SK-N-SH (cell line): ENCODE measurements around the gene ACYP2. TPM values are rescaled to one million over a fixed set of nuclear protein-coding genes. Genes with fewer than 3 reads are reported as not detected.

Source experiments
- CTCF ChIA-PET: fragments of 300-600, 350-600 bp; formaldehyde crosslinking; extraction: SDS; loops from one replicate; lab custom pipeline; 2021; lab: Yijun Ruan, JAX
- POLR2A ChIA-PET: fragments of 350-600 bp; sonication (Branson Sonifier 250); formaldehyde crosslinking; extraction: SDS; loops from one replicate; lab custom pipeline; 2020; ENCODE audit warnings: antibody characterized with exemption, inconsistent platforms; lab: Yijun Ruan, JAX
- DNase-seq: peaks from one replicate; pipeline ENCODE4 v3.0.0; 2012
- H2AFZ ChIP-seq: fragments of 200-600 bp; sonication (generic); 2 replicates; pipeline ENCODE4 v1.8.1; 2016; ENCODE audit warnings: antibody characterized with exemption, mild to moderate bottlenecking, low read depth
- H3F3A ChIP-seq: fragments of 200-600 bp; sonication (generic); replicated peaks from 2 replicates; pipeline ENCODE3; 2016; ENCODE audit warnings: antibody characterized with exemption, mild to moderate bottlenecking; ENCODE audit not compliant: insufficient read depth
- H3K27ac ChIP-seq, 2 experiments: fragments of 200-500 bp in 1 of 2; fragments of 200-600 bp in 1 of 2; sonication (Bioruptor generic) in 1 of 2; sonication (generic), shearing (Covaris generic) in 1 of 2; 2 replicates each; pipeline versions ENCODE4 v1.5.1 to v1.6.1; 2014 to 2016; ENCODE audit warnings: low read depth in 2 of 2, inconsistent platforms in 1 of 2, low read length in 1 of 2, mild to moderate bottlenecking in 1 of 2, mixed read lengths in 1 of 2
- H3K27me3 ChIP-seq: fragments of 200-600 bp; sonication (generic), shearing (Covaris generic); 2 replicates; pipeline ENCODE4 v1.6.1; 2016; ENCODE audit warnings: mixed run types; ENCODE audit not compliant: insufficient read depth
- H3K36me3 ChIP-seq, 2 experiments: fragments of 200-500 bp in 1 of 2; fragments of 200-600 bp in 1 of 2; sonication (Bioruptor generic) in 1 of 2; sonication (generic) in 1 of 2; replicated peaks in 1 of 2; 2 replicates each; pipeline versions ENCODE3 to v1.5.1; 2014 to 2016; ENCODE audit warnings: low read length in 1 of 2, mild to moderate bottlenecking in 1 of 2; ENCODE audit not compliant: insufficient read depth in 2 of 2, control insufficient read depth in 1 of 2
- H3K4me1 ChIP-seq, 2 experiments: fragments of 200-500 bp in 1 of 2; fragments of 200-600 bp in 1 of 2; sonication (Bioruptor generic) in 1 of 2; sonication (generic), shearing (Covaris generic) in 1 of 2; 2 replicates each; pipeline versions ENCODE4 v1.5.1 to v1.6.1; 2014 to 2016; ENCODE audit warnings: low read depth in 1 of 2, low read length in 1 of 2, mixed run types in 1 of 2; ENCODE audit not compliant: insufficient read depth in 2 of 2, control insufficient read depth in 1 of 2
- H3K4me2 ChIP-seq: fragments of 200-600 bp; sonication (generic), shearing (Covaris generic); 2 replicates; pipeline ENCODE4 v1.6.1; 2017; ENCODE audit warnings: mixed run types
- H3K4me3 ChIP-seq, 2 experiments: fragments of 200-500 bp in 1 of 2; fragments of 200-600 bp in 1 of 2; sonication (Bioruptor generic) in 1 of 2; sonication (generic), shearing (Covaris generic) in 1 of 2; 2 replicates each; pipeline versions ENCODE4 v1.5.1 to v1.8.1; 2014 to 2016; ENCODE audit warnings: low read depth in 2 of 2, inconsistent platforms in 1 of 2, low read length in 1 of 2, mild to moderate bottlenecking in 1 of 2, mixed read lengths in 1 of 2, moderate library complexity in 1 of 2
- H3K79me2 ChIP-seq: fragments of 200-600 bp; sonication (generic); 2 replicates; pipeline ENCODE4 v1.8.1; 2017; ENCODE audit warnings: mild to moderate bottlenecking; ENCODE audit not compliant: insufficient read depth
- H3K9ac ChIP-seq: fragments of 200-600 bp; sonication (generic); 2 replicates; pipeline ENCODE4 v1.6.1; 2017; ENCODE audit warnings: mixed run types
- H3K9me2 ChIP-seq: fragments of 200-600 bp; sonication (generic); 2 replicates; pipeline ENCODE4 v1.6.1; 2017; ENCODE audit warnings: mixed run types
- H3K9me3 ChIP-seq: fragments of 200-600 bp; sonication (generic); 2 replicates; pipeline ENCODE4 v1.6.1; 2017; ENCODE audit warnings: mixed run types, mild to moderate bottlenecking, moderate library complexity
- H4K20me1 ChIP-seq: fragments of 200-600 bp; sonication (generic); 2 replicates; pipeline ENCODE4 v1.6.1; 2017; ENCODE audit warnings: mild to moderate bottlenecking, mixed run types; ENCODE audit not compliant: insufficient read depth
- CTCF ChIP-seq: fragments of 200-600 bp; sonication (generic); IDR thresholded peaks from 2 replicates; pipeline ENCODE4 v1.6.1; 2017; ENCODE audit warnings: antibody characterized with exemption, mild to moderate bottlenecking, moderate library complexity
- ELF1 ChIP-seq: IDR thresholded peaks from 2 replicates; pipeline ENCODE4 v1.4.0; 2012
- EZH2phosphoT487 ChIP-seq: fragments of 200-600 bp; sonication (generic); IDR thresholded peaks from 2 replicates; pipeline ENCODE4 v1.6.1; 2017; ENCODE audit warnings: low read depth, mixed run types, mild to moderate bottlenecking, antibody characterized with exemption, moderate library complexity, borderline replicate concordance
- FOXJ3 ChIP-seq: sonication (generic); formaldehyde crosslinking; IDR thresholded peaks from 2 replicates; pipeline ENCODE4 v1.5.1; 2020; ENCODE audit warnings: mild to moderate bottlenecking, missing genetic modification reagents
- FOXM1 ChIP-seq: IDR thresholded peaks from 2 replicates; pipeline ENCODE4 v1.4.0; 2012; ENCODE audit warnings: low read depth, mild to moderate bottlenecking
- JUND ChIP-seq: IDR thresholded peaks from 2 replicates; pipeline ENCODE4 v1.4.0; 2012
- MAX ChIP-seq: IDR thresholded peaks from 2 replicates; pipeline ENCODE4 v1.4.0; 2012; ENCODE audit warnings: low read depth
- MXI1 ChIP-seq: IDR thresholded peaks from 2 replicates; pipeline ENCODE4 v1.6.1; 2012; ENCODE audit warnings: mild to moderate bottlenecking, low read depth, low read length, improper control_type of control experiment
- NFIC ChIP-seq: IDR thresholded peaks from 2 replicates; pipeline ENCODE4 v1.4.0; 2012; ENCODE audit warnings: borderline replicate concordance
- NRF1 ChIP-seq: IDR thresholded peaks from 2 replicates; pipeline ENCODE4 v1.6.1; 2012; ENCODE audit warnings: low read depth, mild to moderate bottlenecking, low read length
- SMC3 ChIP-seq: IDR thresholded peaks from 2 replicates; pipeline ENCODE4 v1.6.1; 2012; ENCODE audit warnings: low read depth, low read length, improper control_type of control experiment
- USF1 ChIP-seq: IDR thresholded peaks from 2 replicates; pipeline ENCODE4 v1.4.0; 2012; ENCODE audit warnings: low read depth, borderline replicate concordance
- USF2 ChIP-seq: fragments of 150-350 bp; IDR thresholded peaks from 2 replicates; pipeline ENCODE4 v1.6.1; 2017; ENCODE audit warnings: antibody characterized with exemption, low read length, low read depth, borderline replicate concordance
- ZBTB33 ChIP-seq: IDR thresholded peaks from 2 replicates; pipeline ENCODE4 v1.4.0; 2012; ENCODE audit warnings: low read depth, borderline replicate concordance
- WGBS: methylation state at CpG from one replicate; pipeline ENCODE4 v1.1.6; 2017; ENCODE audit warnings: low lambda C conversion rate; 5-methylcytosine and 5-hydroxymethylcytosine counted together
- polyA plus RNA-seq, 3 experiments: library from polyadenylated mRNA; depleted of rRNA; stranded (reverse); fragments of >200 nt; gene quantifications; 2 replicates each; pipeline ENCODE4 v1.2.3, GENCODE V29; 2012

The ACYP2 gene
- polyA plus RNA-seq, 1 of the 3 experiments (the other 2 are of a cell fraction): 8.8 TPM

GRCh38 chr2:54267577-54267976 is 152.2 kb downstream of the ACYP2 start:
- POLR2A ChIA-PET: no interaction called here

More at GRCh38 chr2:54267577-54267976, 152.2 kb downstream of the ACYP2 start:
- Histone ChIP-seq H3K4me3 (no peak overlapping the region), H3K4me1 (no peaks in the 10 kb centered on the region; a peak in 1 of 4 replicates), H2AFZ (no peak overlapping the region), H3K27ac (no peak overlapping the region), H3F3A (no peaks in the 10 kb centered on the region), H3K9me2 (no peaks in the 10 kb centered on the region), H3K79me2 (no peaks in the 10 kb centered on the region), H4K20me1 (no peaks in the 10 kb centered on the region), H3K27me3 (no peaks in the 10 kb centered on the region), H3K9ac (no peak overlapping the region), H3K9me3 (no peaks in the 10 kb centered on the region), H3K36me3 (no peaks in the 10 kb centered on the region), H3K4me2 (no peak overlapping the region)
- no peak for TF ChIP-seq MAX
- no peak for TF ChIP-seq USF2
- no peak for TF ChIP-seq CTCF
- no peak for TF ChIP-seq FOXM1
- no peak for TF ChIP-seq NRF1
- no peak for TF ChIP-seq ELF1
- no peak for TF ChIP-seq SMC3
- no peak for TF ChIP-seq EZH2phosphoT487
- TF ChIP-seq USF1: no peak
- TF ChIP-seq JUND: no peak
- no peak for TF ChIP-seq FOXJ3 (CRISPR knock-in tag)
- TF ChIP-seq NFIC: no peak
- TF ChIP-seq MXI1: no peak
- no peak for TF ChIP-seq ZBTB33
- no peak for DNase-seq
- WGBS: 83% methylated on average over 1 of the region's 1 CpG
- CTCF ChIA-PET: interaction anchor here (1.5 kb wide), 1 partner anchor 12 kb away, joined by 3 read pairs; no protein-coding TSS in a partner anchor
